T-cell (primary cell): ENCODE measurements around the gene CAPSL. TPM values are rescaled to one million over a fixed set of nuclear protein-coding genes. Genes with fewer than 3 reads are reported as not detected.

ENCODE experiments used
- ATAC-seq, 4 experiments: fragments of 200-7000 bp in 3 of 4; fragments of 150-1000 bp in 1 of 4; cut with Tn5 transposase; replicated peaks in 1 of 4; 1 replicate in 3 of 4; 2 replicates in 1 of 4; pipeline ENCODE4 v1.10.0; 2021; ENCODE audit warnings: moderate library complexity in 3 of 4, mild to moderate bottlenecking in 2 of 4, moderate number of reproducible peaks in 1 of 4
- CTCF ChIA-PET, 2 donors: fragments of 300-600 bp; sonication (Branson Sonifier 250); formaldehyde crosslinking; loops; one replicate each; lab custom pipeline; 2022; ENCODE audit warnings: antibody characterized with exemption in 2 of 2; lab: Charles Lee
- POLR2A ChIA-PET, 2 donors: fragments of 300-600 bp; sonication (Branson Sonifier 250); formaldehyde crosslinking; loops; one replicate each; lab custom pipeline; 2022; ENCODE audit warnings: antibody characterized with exemption in 2 of 2; lab: Charles Lee
- DNase-seq, 35 experiments: peaks; one replicate each; pipeline versions ENCODE4 v3.0.0 to v3.0.0-alpha.2; 2013 to 2023
- H3K27ac ChIP-seq: one replicate; pipeline ENCODE4 v1.5.1; 2013; ENCODE audit warnings: low read length
- H3K27me3 ChIP-seq, 2 experiments: replicated peaks in 1 of 2; 1 replicate in 1 of 2; 2 replicates in 1 of 2; pipeline versions ENCODE4 v1.6.1 to v1.7.0; 2013; ENCODE audit warnings: low read length in 1 of 2, mixed read lengths in 1 of 2; ENCODE audit not compliant: control insufficient read depth in 2 of 2, insufficient read depth in 2 of 2; ENCODE audit errors: extremely low read depth in 1 of 2
- H3K36me3 ChIP-seq, 2 donors: 1 replicate in 1 of 2; 2 replicates in 1 of 2; pipeline versions ENCODE4 v1.6.1 to v1.7.0; 2013; ENCODE audit warnings: low read length in 1 of 2; ENCODE audit not compliant: control insufficient read depth in 2 of 2, insufficient read depth in 1 of 2; ENCODE audit errors: extremely low read depth in 1 of 2
- H3K4me1 ChIP-seq, 2 experiments: 1 replicate in 1 of 2; 2 replicates in 1 of 2; pipeline versions ENCODE4 v1.6.1 to v1.7.0; 2013; ENCODE audit warnings: low read length in 2 of 2, mixed read lengths in 1 of 2; ENCODE audit not compliant: insufficient read depth in 2 of 2, control insufficient read depth in 1 of 2; ENCODE audit errors: extremely low read depth in 1 of 2
- H3K4me3 ChIP-seq, 2 donors: 1 replicate in 1 of 2; 2 replicates in 1 of 2; pipeline versions ENCODE4 v1.5.1 to v1.7.0; 2013; ENCODE audit warnings: mild to moderate bottlenecking in 2 of 2, low read length in 1 of 2, moderate library complexity in 1 of 2; ENCODE audit not compliant: control insufficient read depth in 1 of 2; ENCODE audit errors: extremely low read depth in 1 of 2
- H3K9me3 ChIP-seq: 2 replicates; pipeline ENCODE4 v1.7.0; 2013
- H3K27ac Mint-ChIP-seq, 2 donors: one replicate each; pipeline ENCODE4 v1.8.0; 2020 to 2021; ENCODE audit warnings: mild to moderate bottlenecking in 2 of 2, mixed read lengths in 2 of 2
- H3K27me3 Mint-ChIP-seq, 2 donors: one replicate each; pipeline ENCODE4 v1.8.0; 2021 to 2022; ENCODE audit warnings: mixed read lengths in 2 of 2
- H3K36me3 Mint-ChIP-seq: one replicate; pipeline ENCODE4 v1.8.0; 2021; ENCODE audit warnings: mixed read lengths
- H3K4me1 Mint-ChIP-seq, 3 donors: one replicate each; pipeline ENCODE4 v1.8.0; 2020 to 2022; ENCODE audit warnings: mixed read lengths in 3 of 3, mild to moderate bottlenecking in 1 of 3
- H3K4me3 Mint-ChIP-seq, 3 donors: one replicate each; pipeline ENCODE4 v1.8.0; 2020 to 2022; ENCODE audit warnings: mild to moderate bottlenecking in 3 of 3, mixed read lengths in 3 of 3, moderate library complexity in 3 of 3
- H3K9me3 Mint-ChIP-seq, 3 donors: one replicate each; pipeline ENCODE4 v1.8.0; 2020 to 2022; ENCODE audit warnings: mixed read lengths in 3 of 3
- WGBS: methylation state at CpG from one replicate; pipeline ENCODE4 v1.1.5; 2013; ENCODE audit warnings: missing lambda C conversion rate; ENCODE audit not compliant: insufficient coverage; 5-methylcytosine and 5-hydroxymethylcytosine counted together
- total RNA-seq, 35 experiments: library from RNA in 6 of 35; stranded (reverse) in 6 of 35; fragments of 120-200 nt in 1 of 35; gene quantifications; one replicate each; pipeline versions ENCODE4 v1.2.1 to v1.2.4 and lab custom pipeline; 2013 to 2026

CAPSL gene
- total RNA-seq, 5 donors from 2014 or later (not counting 1 experiment from before 2014, with no cell fraction given), result not detected

- Mint-ChIP-seq H3K4me3 (no peak overlapping the region), H3K9me3 (peaks cover 5 to 11% (median 10%) of the 10 kb centered on the region in 3 donors), H3K27ac (no peak overlapping the region), H3K4me1 (peaks cover 31 to 48% (median 43%) of the 10 kb centered on the region in 3 donors), H3K27me3 (peaks cover 0 to 5% of the 10 kb centered on the region in 2 donors), H3K36me3 (peaks cover 5% of the 10 kb centered on the region)
- POLR2A ChIA-PET, result no interaction called here
- no peaks in the 10 kb centered on the region for H3K9me3 ChIP-seq
- ATAC-seq, result no peak
- no peak overlapping the region for H3K27ac ChIP-seq
- peaks cover 8 to 25% of the 10 kb centered on the region in 2 experiments for H3K4me1 ChIP-seq
- peak in 8 of 35 experiments; percentile 3 to 36 (median 20) for DNase-seq
- CTCF ChIA-PET, result interaction anchor here in 1 of 2 donors (0.6 to 1.8 kb wide), 3 partner anchors 9 to 262 kb away, joined by 3 to 4 read pairs (median 3); no protein-coding TSS in a partner anchor
- H3K27me3 ChIP-seq, result peaks cover 0 to 1% of the 10 kb centered on the region in 2 experiments
- H3K4me3 ChIP-seq, result no peak overlapping the region
- H3K36me3 ChIP-seq, result no peaks in the 10 kb centered on the region
- 50% methylated on average over 1 of the region's 5 CpGs for WGBS
Measured at GRCh38 chr5:35921930-35922329, 16.5 kb downstream of the CAPSL start.

DNA sequence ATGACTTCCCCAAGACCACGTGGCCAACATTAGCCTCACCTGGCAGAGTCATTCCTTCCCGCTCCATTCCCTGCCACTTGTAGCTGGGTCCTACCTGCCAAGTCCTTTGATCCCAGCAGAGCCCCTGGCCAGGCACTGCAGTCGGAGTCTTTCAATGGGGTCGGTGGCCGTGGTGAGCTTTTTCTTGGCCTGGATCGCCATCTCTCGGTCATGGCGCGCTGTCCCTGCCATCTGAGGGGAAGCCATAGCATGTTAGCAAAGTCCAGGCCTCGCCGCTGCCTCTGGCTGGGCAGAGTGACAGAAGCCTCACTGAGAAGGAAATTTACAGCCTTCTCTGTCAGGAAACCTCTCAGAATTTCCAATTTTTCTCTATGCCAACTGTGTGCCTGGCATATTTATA lies 17.5 kb downstream of the CAPSL start:
- WGBS, result 77% methylated on average over 7 of the region's 11 CpGs
- Mint-ChIP-seq H3K4me3 (no peak overlapping the region), H3K36me3 (peaks cover 5% of the 10 kb centered on the region), H3K4me1 (peaks cover 24 to 43% (median 36%) of the 10 kb centered on the region in 3 donors), H3K27ac (no peak overlapping the region), H3K27me3 (peaks cover 0 to 2% of the 10 kb centered on the region in 2 donors), H3K9me3 (peaks cover 5 to 11% (median 10%) of the 10 kb centered on the region in 3 donors)
- no peak for DNase-seq
- no peaks in the 10 kb centered on the region for H3K36me3 ChIP-seq
- peaks cover 8 to 19% of the 10 kb centered on the region in 2 experiments for H3K4me1 ChIP-seq
- CTCF ChIA-PET, result interaction anchor here in 1 of 2 donors (1.8 kb wide), 1 partner anchor 10 kb away, joined by 4 read pairs; no protein-coding TSS in a partner anchor
- H3K9me3 ChIP-seq, result no peaks in the 10 kb centered on the region
- no peak for ATAC-seq
- POLR2A ChIA-PET, result no interaction called here
- no peak overlapping the region for H3K4me3 ChIP-seq
- no peak overlapping the region for H3K27ac ChIP-seq
- no peaks in the 10 kb centered on the region for H3K27me3 ChIP-seq

DNA sequence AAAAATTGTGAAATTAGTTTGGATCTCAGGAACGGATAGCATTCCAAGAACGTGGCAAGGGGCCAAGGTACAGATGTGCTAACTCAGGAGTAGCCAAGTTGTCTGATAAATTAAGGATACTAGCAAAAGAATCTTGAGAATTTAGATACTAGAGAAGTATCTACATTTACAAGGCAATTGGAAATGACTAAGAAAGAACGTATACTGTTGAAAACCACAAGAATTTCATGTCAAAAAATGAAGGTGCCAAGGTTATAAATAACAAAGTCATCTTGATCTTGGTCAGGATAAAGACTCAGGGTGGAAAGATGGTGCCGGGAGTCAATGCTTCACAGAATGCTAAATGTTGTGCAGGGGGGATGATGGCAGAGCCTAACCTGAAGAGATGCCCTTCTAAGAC lies 19.2 kb downstream of the CAPSL start:
- peaks cover 5 to 11% (median 10%) of the 10 kb centered on the region in 3 donors for H3K9me3 Mint-ChIP-seq
- H3K27me3 Mint-ChIP-seq, result no peaks in the 10 kb centered on the region
- no peak overlapping the region for H3K27ac ChIP-seq
- CTCF ChIA-PET, result interaction anchor here in 1 of 2 donors (0.6 kb wide), 3 partner anchors 40 to 216 kb away, joined by 3 to 5 read pairs (median 4); no protein-coding TSS in a partner anchor
- no peaks in the 10 kb centered on the region for H3K36me3 ChIP-seq
- H3K4me1 Mint-ChIP-seq, result peaks cover 10 to 26% (median 23%) of the 10 kb centered on the region in 3 donors
- no peak for ATAC-seq
- WGBS, result 11% methylated on average over 1 of the region's 4 CpGs
- peaks cover 5% of the 10 kb centered on the region for H3K36me3 Mint-ChIP-seq
- no peak overlapping the region for H3K27ac Mint-ChIP-seq
- H3K27me3 ChIP-seq, result no peaks in the 10 kb centered on the region
- peaks cover under 1 to 3% of the 10 kb centered on the region in 2 experiments for H3K4me1 ChIP-seq
- no peaks in the 10 kb centered on the region for H3K9me3 ChIP-seq
- H3K4me3 ChIP-seq, result no peak overlapping the region
- POLR2A ChIA-PET, result interaction anchor here (0.6 kb wide), 2 partner anchors 17 to 101 kb away, joined by 4 to 8 read pairs; no protein-coding TSS in a partner anchor
- DNase-seq, result no peak
- H3K4me3 Mint-ChIP-seq, result no peak overlapping the region

GRCh38 chr5:35908814-35909213 lies 29.6 kb downstream of the CAPSL start:
- no peaks in the 10 kb centered on the region for H3K36me3 Mint-ChIP-seq
- ATAC-seq (no peak), DNase-seq (no peak)
- H3K4me3 ChIP-seq, result no peak overlapping the region
- peaks cover 11 to 32% (median 27%) of the 10 kb centered on the region in 3 donors for H3K4me1 Mint-ChIP-seq
- H3K27me3 Mint-ChIP-seq, result no peaks in the 10 kb centered on the region
- POLR2A ChIA-PET, result interaction anchor here in 1 of 2 donors (0.6 kb wide), 1 partner anchor 122 kb away, joined by 8 read pairs; no protein-coding TSS in a partner anchor
- no peaks in the 10 kb centered on the region for H3K36me3 ChIP-seq
- CTCF ChIA-PET, result interaction anchor here in 1 of 2 donors (0.5 kb wide), 1 partner anchor 9 kb away, joined by 3 read pairs; no protein-coding TSS in a partner anchor
- H3K9me3 ChIP-seq, result no peaks in the 10 kb centered on the region
- H3K4me1 ChIP-seq, result peaks cover 0 to 3% of the 10 kb centered on the region in 2 experiments
- H3K4me3 Mint-ChIP-seq, result no peak overlapping the region
- no peak overlapping the region for H3K27ac Mint-ChIP-seq
- no peaks in the 10 kb centered on the region for H3K27me3 ChIP-seq
- no peak overlapping the region for H3K27ac ChIP-seq
- H3K9me3 Mint-ChIP-seq, result peaks cover 0 to 5% (median 0%) of the 10 kb centered on the region in 3 donors

DNA sequence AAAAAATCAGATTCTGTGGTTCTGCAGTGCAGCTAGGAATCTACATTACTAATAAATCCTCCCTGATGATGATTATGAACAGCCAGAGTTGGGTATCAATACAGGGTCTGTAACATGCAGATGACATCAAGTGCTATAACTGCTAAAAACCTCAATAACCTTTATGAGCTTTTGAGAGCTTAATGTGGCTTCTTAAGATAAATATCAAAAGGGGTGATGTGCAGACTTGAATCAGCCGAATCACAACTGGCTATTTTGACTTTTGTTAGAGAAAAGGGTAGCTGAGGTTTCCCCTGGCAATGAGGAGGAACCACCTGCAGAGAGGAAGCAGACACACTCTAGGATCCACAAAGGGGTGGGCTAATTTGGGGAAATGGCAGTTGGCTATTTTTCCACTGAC lies 30.2 kb downstream of the CAPSL start:
- Histone ChIP-seq H3K27ac (no peak overlapping the region), H3K4me3 (no peak overlapping the region), H3K4me1 (peaks cover 0 to 5% of the 10 kb centered on the region in 2 experiments), H3K36me3 (no peaks in the 10 kb centered on the region), H3K9me3 (no peaks in the 10 kb centered on the region), H3K27me3 (no peaks in the 10 kb centered on the region)
- DNase-seq, result no peak
- no peak overlapping the region for H3K4me3 Mint-ChIP-seq
- no peaks in the 10 kb centered on the region for H3K36me3 Mint-ChIP-seq
- peak in 2 of 4 experiments; percentile 26 to 47 for ATAC-seq
- no peaks in the 10 kb centered on the region for H3K27me3 Mint-ChIP-seq
- H3K27ac Mint-ChIP-seq, result no peak overlapping the region
- ChIA-PET POLR2A (interaction anchor here in 1 of 2 donors (0.6 kb wide), 1 partner anchor 121 kb away, joined by 8 read pairs; no protein-coding TSS in a partner anchor), CTCF (no interaction called here)
- peaks cover 15 to 32% (median 29%) of the 10 kb centered on the region in 3 donors for H3K4me1 Mint-ChIP-seq
- no CpG with 5 or more reads among the region's 1 CpG for WGBS
- peaks cover 0 to 5% (median 0%) of the 10 kb centered on the region in 3 donors for H3K9me3 Mint-ChIP-seq

DNA sequence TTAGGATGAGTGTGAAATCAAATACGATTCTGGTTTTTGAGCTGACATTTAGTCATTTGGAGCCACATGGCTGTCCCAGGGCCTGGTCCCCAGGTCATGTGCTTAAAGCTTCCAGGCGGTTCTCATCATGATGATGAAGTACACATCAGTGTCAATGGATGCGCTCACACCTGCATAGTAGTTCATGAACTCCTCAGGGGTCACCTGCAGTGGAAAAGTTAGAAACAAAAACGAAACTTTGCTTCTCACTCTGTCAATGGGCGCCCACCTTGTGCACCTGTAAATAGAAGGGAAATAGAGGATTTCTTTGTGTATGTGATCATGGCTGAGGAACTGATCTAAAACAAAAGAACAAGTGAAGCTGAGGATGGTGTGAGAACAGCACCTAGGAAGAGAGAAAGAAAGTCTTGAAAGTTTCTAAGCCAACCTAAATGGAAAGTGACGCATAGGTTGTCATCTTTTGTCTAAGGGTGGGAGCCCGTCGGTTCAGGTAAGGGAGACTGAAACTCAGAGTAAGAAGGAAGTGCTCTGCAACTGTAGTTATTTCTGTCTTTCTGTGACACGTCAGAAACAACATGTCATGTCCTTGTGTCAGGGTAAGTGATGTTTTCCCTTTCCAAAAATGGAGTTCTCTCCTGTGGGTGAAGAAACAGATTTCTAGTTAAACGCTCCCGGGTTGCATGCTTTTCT lies 33.8 kb downstream of the CAPSL start:
- no peak overlapping the region for H3K4me3 ChIP-seq
- ATAC-seq (peak in 3 of 4 experiments; percentile 33 to 71 (median 34)), DNase-seq (peak in 1 of 35 experiments; percentile 19)
- ChIA-PET POLR2A (interaction anchor here in 1 of 2 donors (0.7 kb wide), 1 partner anchor 42 kb away, joined by 3 read pairs; no protein-coding TSS in a partner anchor), CTCF (interaction anchor here in 1 of 2 donors (0.6 to 0.8 kb wide), 3 partner anchors 20 to 127 kb away, joined by 3 read pairs; no protein-coding TSS in a partner anchor)
- no peaks in the 10 kb centered on the region for H3K27me3 ChIP-seq
- 68% methylated on average over 5 of the region's 11 CpGs for WGBS
- H3K4me3 Mint-ChIP-seq, result peak overlapping the region in 1 of 3 donors; percentile 2
- no peaks in the 10 kb centered on the region for H3K9me3 ChIP-seq
- H3K4me1 Mint-ChIP-seq, result peaks cover 50 to 63% (median 61%) of the 10 kb centered on the region in 3 donors
- no peaks in the 10 kb centered on the region for H3K36me3 Mint-ChIP-seq
- H3K27ac Mint-ChIP-seq, result peak overlapping the region; percentile 41 to 81
- no peaks in the 10 kb centered on the region for H3K9me3 Mint-ChIP-seq
- H3K27ac ChIP-seq, result no peak overlapping the region
- no peaks in the 10 kb centered on the region for H3K36me3 ChIP-seq
- H3K27me3 Mint-ChIP-seq, result no peaks in the 10 kb centered on the region
- peaks cover 7 to 17% of the 10 kb centered on the region in 2 experiments for H3K4me1 ChIP-seq
